DMS153 (cell line): ENCODE measurements around the gene MAMSTR.
A peak's percentile ranks its signal among the peaks of the same experiment; 100 is the strongest.
"Not testable (repeated sequence)": the region's sequence is repeated elsewhere in the genome, so short reads cannot be mapped to it uniquely, and the experiment has no call there.

Experiments
- DNase-seq: peaks from one replicate; lab custom pipeline; 2025; lab: John Stamatoyannopoulos, UW

The MAMSTR gene

GRCh38 chr19:48686088-48686487, 33.4 kb downstream of the MAMSTR start:
- no peak for DNase-seq

- DNase-seq: no peak
Measured at GRCh38 chr19:48685583-48685982, 33.9 kb downstream of the MAMSTR start.

- peak; percentile 59 for DNase-seq
Measured at GRCh38 chr19:48683349-48683748, 36.2 kb downstream of the MAMSTR start.

- DNase-seq: no peak
Measured at GRCh38 chr19:48681127-48681470, 38.4 kb downstream of the MAMSTR start.

- no peak for DNase-seq
Measured at GRCh38 chr19:48680436-48681126, 38.9 kb downstream of the MAMSTR start.

GRCh38 chr19:48680006-48680405, 39.5 kb downstream of the MAMSTR start:
- DNase-seq: not testable (repeated sequence)

GRCh38 chr19:48678201-48678600, 41.3 kb downstream of the MAMSTR start:
- DNase-seq: no peak

GRCh38 chr19:48676887-48677286, 42.6 kb downstream of the MAMSTR start:
- DNase-seq: no peak

- DNase-seq: no peak
Measured at GRCh38 chr19:48676487-48676886, 43.0 kb downstream of the MAMSTR start.

GRCh38 chr19:48674921-48675824, 44.4 kb downstream of the MAMSTR start:
- DNase-seq: peak; percentile 63

GRCh38 chr19:48674216-48674809, 45.2 kb downstream of the MAMSTR start:
- DNase-seq: no peak

GRCh38 chr19:48673436-48674100, 46.0 kb downstream of the MAMSTR start:
- no peak for DNase-seq

GRCh38 chr19:48672994-48673393, 46.5 kb downstream of the MAMSTR start, which contains the start of gene NTN5:
Gene NTN5 (minus strand): TSS chr19:48673017. CDS start chr19:48670986, 2,031 bp downstream.
- DNase-seq: no peak

GRCh38 chr19:48671446-48671995, 48.0 kb downstream of the MAMSTR start:
- DNase-seq: no peak

- no peak for DNase-seq
Measured at GRCh38 chr19:48670699-48671445, 48.7 kb downstream of the MAMSTR start.

- no peak for DNase-seq
Measured at GRCh38 chr19:48669903-48670668, 49.4 kb downstream of the MAMSTR start.

GRCh38 chr19:48668761-48669160, 50.8 kb downstream of the MAMSTR start:
- no peak for DNase-seq

GRCh38 chr19:48668332-48668731, 51.2 kb downstream of the MAMSTR start:
- no peak for DNase-seq

- no peak for DNase-seq
Measured at GRCh38 chr19:48665786-48666185, 53.7 kb downstream of the MAMSTR start.

GRCh38 chr19:48664476-48664875, 55.0 kb downstream of the MAMSTR start:
- no peak for DNase-seq
